Progenitor cell of endocrine pancreas (in vitro differentiated cells): ENCODE results near the gene CCNJ. TPM values are rescaled to one million over a fixed set of nuclear protein-coding genes. Genes with fewer than 3 reads are reported as not detected.

ENCODE experiments used
- DNase-seq: peaks from one replicate; pipeline ENCODE4 v3.0.0; 2021; ENCODE audit warnings: low spot score; ENCODE audit not compliant: unreplicated experiment
- H3K27ac Mint-ChIP-seq: 2 replicates; pipeline ENCODE4 v1.8.0; 2021; ENCODE audit warnings: mild to moderate bottlenecking, moderate library complexity, mixed read lengths
- H3K27me3 Mint-ChIP-seq: 2 replicates; pipeline ENCODE4 v1.8.0; 2021; ENCODE audit warnings: mixed read lengths
- H3K36me3 Mint-ChIP-seq: 2 replicates; pipeline ENCODE4 v1.8.0; 2022; ENCODE audit warnings: mixed read lengths; ENCODE audit not compliant: insufficient read depth
- H3K4me1 Mint-ChIP-seq: 2 replicates; pipeline ENCODE4 v1.8.0; 2021; ENCODE audit warnings: low read depth, mixed read lengths
- H3K4me3 Mint-ChIP-seq: 2 replicates; pipeline ENCODE4 v1.8.0; 2021; ENCODE audit warnings: low read depth, mild to moderate bottlenecking, moderate library complexity, mixed read lengths
- H3K9me3 Mint-ChIP-seq: 2 replicates; pipeline ENCODE4 v1.8.0; 2021; ENCODE audit warnings: low read depth, mixed read lengths
- CTCF ChIP-seq: fragments of 200-600 bp; sonication (generic); IDR thresholded peaks from one replicate; pipeline ENCODE4 v1.5.0; 2021; ENCODE audit warnings: antibody characterized with exemption, mild to moderate bottlenecking; ENCODE audit not compliant: unreplicated experiment
- total RNA-seq: library from RNA; stranded (reverse); gene quantifications from 2 replicates; pipeline ENCODE4 v1.2.1, GENCODE V29; 2021

CCNJ gene
- total RNA-seq, 1 donor from 2014 or later, result 45.8 TPM

- TF ChIP-seq CTCF, result no peak
- Mint-ChIP-seq H3K9me3 (no peaks in the 10 kb centered on the region), H3K4me3 (no peak overlapping the region), H3K4me1 (no peaks in the 10 kb centered on the region), H3K27ac (no peak overlapping the region), H3K36me3 (no peaks in the 10 kb centered on the region), H3K27me3 (no peaks in the 10 kb centered on the region)
- DNase-seq, result no peak
Measured at GRCh38 chr10:96077156-96077555, 33.8 kb downstream of the CCNJ start.

- H3K4me1 Mint-ChIP-seq, result no peaks in the 10 kb centered on the region
- H3K9me3 Mint-ChIP-seq, result no peaks in the 10 kb centered on the region
- no peak for TF ChIP-seq CTCF
- H3K36me3 Mint-ChIP-seq, result no peaks in the 10 kb centered on the region
- H3K27me3 Mint-ChIP-seq, result no peaks in the 10 kb centered on the region
- no peak overlapping the region for H3K27ac Mint-ChIP-seq
- DNase-seq, result no peak
- no peak overlapping the region for H3K4me3 Mint-ChIP-seq
Measured at GRCh38 chr10:96082153-96082552, 38.8 kb downstream of the CCNJ start.

GRCh38 chr10:96082748-96083147, 39.4 kb downstream of the CCNJ start:
- no peak for DNase-seq
- H3K4me1 Mint-ChIP-seq, result no peaks in the 10 kb centered on the region
- TF ChIP-seq CTCF, result no peak
- no peaks in the 10 kb centered on the region for H3K27me3 Mint-ChIP-seq
- H3K4me3 Mint-ChIP-seq, result no peak overlapping the region
- H3K36me3 Mint-ChIP-seq, result no peaks in the 10 kb centered on the region
- no peak overlapping the region for H3K27ac Mint-ChIP-seq
- no peaks in the 10 kb centered on the region for H3K9me3 Mint-ChIP-seq

- H3K27me3 Mint-ChIP-seq, result no peaks in the 10 kb centered on the region
- H3K4me3 Mint-ChIP-seq, result no peak overlapping the region
- H3K4me1 Mint-ChIP-seq, result peaks cover 2% of the 10 kb centered on the region
- no peaks in the 10 kb centered on the region for H3K36me3 Mint-ChIP-seq
- no peaks in the 10 kb centered on the region for H3K9me3 Mint-ChIP-seq
- TF ChIP-seq CTCF, result no peak
- H3K27ac Mint-ChIP-seq, result no peak overlapping the region
- no peak for DNase-seq
Measured at GRCh38 chr10:96089116-96089515, 45.7 kb downstream of the CCNJ start.

GRCh38 chr10:96089670-96090462, 46.5 kb downstream of the CCNJ start:
- no peak for TF ChIP-seq CTCF
- H3K27ac Mint-ChIP-seq, result no peak overlapping the region
- no peaks in the 10 kb centered on the region for H3K27me3 Mint-ChIP-seq
- DNase-seq, result no peak
- no peaks in the 10 kb centered on the region for H3K9me3 Mint-ChIP-seq
- H3K4me3 Mint-ChIP-seq, result no peak overlapping the region
- H3K36me3 Mint-ChIP-seq, result no peaks in the 10 kb centered on the region
- peaks cover 2% of the 10 kb centered on the region for H3K4me1 Mint-ChIP-seq
